HG02970 (cell line): Measurements from ENCODE around the gene SLC16A1.
"Not testable (repeated sequence)": the region's sequence is repeated elsewhere in the genome, so short reads cannot be mapped to it uniquely, and the experiment has no call there.

Experiments
- ATAC-seq: cut with Tn5 transposase; IDR thresholded peaks from one replicate; pipeline ENCODE4 v1.9.1; 2021; ENCODE audit warnings: mild to moderate bottlenecking, moderate library complexity, moderate number of reproducible peaks; ENCODE audit not compliant: unreplicated experiment, low FRiP score

The SLC16A1 gene, protein sequence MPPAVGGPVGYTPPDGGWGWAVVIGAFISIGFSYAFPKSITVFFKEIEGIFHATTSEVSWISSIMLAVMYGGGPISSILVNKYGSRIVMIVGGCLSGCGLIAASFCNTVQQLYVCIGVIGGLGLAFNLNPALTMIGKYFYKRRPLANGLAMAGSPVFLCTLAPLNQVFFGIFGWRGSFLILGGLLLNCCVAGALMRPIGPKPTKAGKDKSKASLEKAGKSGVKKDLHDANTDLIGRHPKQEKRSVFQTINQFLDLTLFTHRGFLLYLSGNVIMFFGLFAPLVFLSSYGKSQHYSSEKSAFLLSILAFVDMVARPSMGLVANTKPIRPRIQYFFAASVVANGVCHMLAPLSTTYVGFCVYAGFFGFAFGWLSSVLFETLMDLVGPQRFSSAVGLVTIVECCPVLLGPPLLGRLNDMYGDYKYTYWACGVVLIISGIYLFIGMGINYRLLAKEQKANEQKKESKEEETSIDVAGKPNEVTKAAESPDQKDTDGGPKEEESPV

DNA sequence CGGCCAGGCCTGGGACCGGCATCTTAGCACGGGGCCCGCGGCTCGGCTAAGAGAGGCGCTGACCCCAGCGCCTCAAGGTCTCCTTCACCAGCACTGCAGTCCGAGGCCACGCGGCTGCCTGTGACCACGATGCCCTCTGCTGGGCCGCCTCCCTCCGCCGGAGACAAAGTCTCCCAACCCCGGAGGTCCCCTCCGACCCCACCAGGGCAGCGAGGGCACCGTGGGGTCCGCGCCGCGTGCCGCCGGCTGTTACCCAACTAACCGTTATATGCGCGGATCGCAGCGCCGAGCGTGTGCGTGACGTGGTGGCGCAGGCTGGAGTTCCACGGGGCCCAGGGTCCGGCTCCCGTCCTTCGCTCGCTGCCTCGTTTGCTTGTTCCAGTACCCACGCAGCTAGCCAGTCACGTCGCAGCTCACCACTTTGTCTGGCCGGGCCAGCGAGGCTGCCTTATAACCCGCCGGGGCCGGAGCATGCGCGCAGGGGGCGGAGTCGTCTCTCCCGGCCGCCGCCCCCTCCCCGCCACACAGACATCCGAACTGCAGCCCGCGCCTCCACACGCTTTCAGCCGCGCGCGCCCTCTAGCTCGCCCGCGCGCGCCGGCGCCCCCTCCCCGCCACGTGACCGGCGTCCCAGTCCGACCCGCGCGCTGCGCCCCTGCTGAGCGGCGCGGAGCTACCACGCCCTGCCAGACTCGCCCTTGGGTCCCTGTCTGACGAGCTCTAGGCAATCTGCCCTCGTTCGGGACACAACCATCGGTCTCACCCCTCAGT is at the start of gene SLC16A1:
SLC16A1 (minus strand) TSS at position 424 of the 771 bp plus-strand sequence. CDS start 26,888 bp downstream, outside the sequence.
- ATAC-seq = peak; percentile 66

DNA sequence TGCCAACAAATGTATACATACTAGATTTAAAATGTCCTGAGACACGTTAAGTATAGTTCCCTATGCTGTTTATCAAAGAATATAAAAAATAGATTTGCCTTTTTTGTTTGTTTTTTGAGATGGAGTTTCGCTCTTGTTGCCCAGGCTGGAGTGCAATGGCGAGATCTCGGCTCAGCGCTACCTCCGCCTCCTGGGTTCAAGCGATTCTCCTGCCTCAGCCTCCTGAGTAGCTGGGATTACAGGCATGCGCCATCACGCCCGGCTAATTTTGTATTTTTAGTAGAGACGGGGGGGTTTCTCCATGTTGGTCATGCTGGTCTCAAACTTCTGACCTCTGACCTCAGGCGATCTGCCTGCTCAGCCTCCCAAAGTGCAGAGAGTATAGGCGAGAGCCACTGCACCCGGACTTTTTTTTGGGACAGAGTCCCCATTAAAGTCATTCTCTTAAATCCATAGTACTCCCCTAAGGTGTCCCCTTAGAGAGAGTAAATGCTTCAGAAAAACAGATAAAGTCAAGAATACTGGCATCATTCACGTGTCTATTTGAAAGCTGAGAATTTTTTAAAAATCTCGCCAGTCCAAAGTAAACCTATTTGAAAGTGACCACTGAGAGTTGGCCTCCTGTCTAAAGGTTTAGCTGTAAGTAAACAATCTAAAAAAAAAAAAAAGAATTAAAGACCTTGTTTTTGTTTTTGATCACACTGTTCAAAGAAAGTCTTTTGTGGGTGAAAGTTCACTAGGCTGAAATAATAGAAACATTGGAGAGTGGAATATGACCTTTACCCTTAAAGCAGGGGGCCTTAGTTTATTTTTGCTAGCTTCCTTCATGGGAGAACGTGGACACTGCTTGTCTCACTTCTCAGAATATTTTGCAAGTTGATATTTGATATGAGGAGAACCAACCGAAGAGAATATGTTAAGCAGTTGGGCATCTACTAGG is 48.0 kb upstream of the SLC16A1 start:
- no peak for ATAC-seq

DNA sequence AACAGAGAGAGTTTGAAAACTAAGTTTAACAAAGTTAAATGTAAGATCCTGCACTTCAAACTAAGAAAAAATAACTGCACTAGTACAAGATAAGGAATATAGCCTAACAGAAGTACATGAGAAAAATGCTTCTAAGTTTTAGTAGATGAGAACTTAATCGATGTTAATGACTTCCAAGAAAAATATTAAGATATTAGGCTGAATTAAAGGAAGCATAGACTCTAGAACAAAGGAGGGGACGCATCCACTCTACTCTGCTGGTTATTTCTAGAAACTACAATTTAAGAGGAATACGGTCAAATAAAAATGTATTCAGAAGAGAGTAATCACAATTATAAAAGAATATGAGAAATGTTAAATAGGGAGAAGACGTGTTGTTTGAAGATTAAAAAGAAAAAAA is 46.3 kb upstream of the SLC16A1 start:
- ATAC-seq = no peak

DNA sequence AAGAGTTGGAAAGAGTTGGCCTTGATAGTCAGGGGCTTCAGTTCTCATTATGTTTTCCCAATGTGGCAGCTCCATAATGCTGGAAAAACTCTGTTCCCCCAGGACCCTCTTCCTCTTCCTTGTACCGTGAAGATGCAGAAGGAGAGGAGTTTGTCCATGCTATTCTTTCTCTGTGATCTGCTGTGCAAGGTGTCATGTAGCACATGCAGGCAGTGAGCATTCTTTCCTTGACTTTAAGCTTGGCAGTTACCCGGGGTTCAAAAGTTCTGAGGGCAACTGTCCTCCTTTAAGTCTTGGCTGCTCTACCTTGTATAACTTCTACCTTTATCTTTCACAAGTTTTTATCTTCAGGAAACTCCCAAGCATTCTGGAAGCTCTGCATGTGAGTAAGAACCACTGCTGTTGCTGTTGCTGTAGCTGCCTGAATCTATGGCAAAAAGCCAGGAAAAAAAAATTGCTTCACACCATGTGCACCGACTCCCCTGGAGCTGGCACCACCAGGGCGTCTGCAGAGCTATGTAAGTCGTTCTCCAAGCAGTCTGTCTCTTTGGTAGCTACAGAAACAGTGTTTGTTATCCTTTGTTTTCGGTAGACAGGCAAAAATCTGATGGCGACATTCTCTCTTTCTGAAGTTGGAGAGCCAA is 42.7 kb upstream of the SLC16A1 start:
- no peak for ATAC-seq

DNA sequence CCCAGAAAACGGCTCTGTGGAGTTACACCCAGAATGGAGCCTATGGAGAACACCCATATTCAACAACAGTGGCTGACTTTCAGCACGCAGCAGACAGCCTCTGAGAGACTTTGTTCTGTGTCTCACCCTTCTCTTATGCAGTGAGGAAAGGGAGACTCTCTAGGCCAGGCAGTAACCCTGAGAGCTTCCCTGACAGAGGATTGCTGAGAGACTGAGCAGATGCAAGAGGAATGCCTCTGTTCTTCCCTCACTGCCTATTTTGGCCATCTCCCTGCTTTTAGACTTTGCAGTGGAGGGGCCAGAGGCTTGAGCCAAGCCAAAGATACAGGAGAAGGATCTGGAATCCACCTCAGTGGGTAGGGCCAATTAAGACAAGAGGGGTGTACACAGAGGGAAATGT is 41.8 kb upstream of the SLC16A1 start:
- ATAC-seq = no peak

- no peak for ATAC-seq
Observed at GRCh38 chr1:112995890-112996289, 39.9 kb upstream of the SLC16A1 start.

DNA sequence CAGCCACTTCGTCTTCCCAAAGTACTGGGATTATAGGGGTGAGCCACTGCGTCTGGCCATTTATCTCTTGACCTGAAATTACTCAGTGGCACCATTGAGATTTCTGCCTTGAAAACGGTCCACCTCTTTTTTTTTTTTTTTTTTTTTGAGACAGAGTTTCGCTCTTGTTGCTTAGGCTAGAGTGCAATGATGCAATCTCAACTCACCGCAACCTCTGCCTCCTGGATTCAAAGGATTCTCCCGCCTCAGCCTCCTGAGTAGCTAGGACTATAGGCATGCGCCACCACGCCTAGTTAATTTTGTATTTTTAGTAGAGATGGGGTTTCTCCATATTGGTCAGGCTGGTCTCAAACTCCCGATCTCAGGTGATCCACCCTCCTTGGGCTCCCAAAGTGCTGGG is 39.0 kb upstream of the SLC16A1 start:
- not testable (repeated sequence) for ATAC-seq

GRCh38 chr1:112992780-112993179 is 36.8 kb upstream of the SLC16A1 start:
- ATAC-seq = no peak

DNA sequence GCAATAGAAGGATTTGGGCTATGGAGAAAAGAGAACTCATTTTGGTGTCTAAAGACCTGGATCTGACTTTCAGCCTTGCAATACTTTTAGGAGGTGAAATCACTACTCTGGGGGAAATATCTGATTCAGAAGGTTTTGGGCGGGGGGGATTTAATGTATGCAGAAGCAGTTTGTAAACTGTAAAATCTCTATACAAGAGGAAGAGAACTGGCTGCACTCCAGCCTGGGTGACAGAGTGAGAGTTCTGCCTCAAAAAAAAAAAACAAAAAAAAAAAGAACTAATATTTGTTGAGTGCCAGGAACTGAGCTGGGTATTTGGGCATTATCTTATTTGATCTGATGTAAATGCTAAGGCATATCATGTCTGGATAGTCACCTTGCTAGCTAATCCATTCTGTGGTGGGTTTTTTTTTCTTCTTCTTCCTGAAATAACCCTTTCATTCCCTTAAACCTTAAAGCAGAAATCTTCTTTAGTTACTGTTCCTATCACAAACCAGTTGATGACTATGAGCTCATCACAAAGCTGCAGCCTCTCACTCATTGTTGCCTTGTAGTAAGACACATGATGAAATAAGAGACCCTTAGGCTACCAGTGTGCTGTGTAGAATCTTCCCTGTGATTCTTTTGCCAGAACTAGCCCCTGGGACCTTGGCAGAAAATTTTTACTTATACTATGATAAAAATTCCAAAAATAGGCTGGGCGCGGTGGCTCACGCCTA is 35.6 kb upstream of the SLC16A1 start:
- no peak for ATAC-seq

GRCh38 chr1:112990271-112990670 is 34.3 kb upstream of the SLC16A1 start:
- no peak for ATAC-seq

GRCh38 chr1:112988367-112988766 is 32.4 kb upstream of the SLC16A1 start:
- no peak for ATAC-seq

DNA sequence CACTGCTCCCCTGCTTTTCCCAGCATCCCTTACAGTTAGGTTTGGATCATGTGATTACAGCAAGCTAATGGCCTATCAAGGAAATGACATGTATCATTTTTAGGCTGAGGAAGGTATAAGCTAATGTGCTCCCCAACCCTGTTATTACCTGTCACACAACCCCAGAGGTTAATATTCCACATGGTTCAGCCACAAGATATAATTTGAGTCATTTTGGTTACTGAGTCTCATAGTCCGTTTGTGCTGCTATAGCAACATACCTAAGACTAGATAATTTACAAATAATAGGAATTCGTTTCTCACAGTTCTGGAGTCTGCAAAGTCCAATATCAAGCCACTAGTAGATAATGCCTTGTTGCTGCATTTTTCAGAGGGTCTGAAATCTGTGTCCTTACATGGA is 29.1 kb upstream of the SLC16A1 start:
- no peak for ATAC-seq

GRCh38 chr1:112983537-112984131 is 27.6 kb upstream of the SLC16A1 start:
- ATAC-seq = no peak

DNA sequence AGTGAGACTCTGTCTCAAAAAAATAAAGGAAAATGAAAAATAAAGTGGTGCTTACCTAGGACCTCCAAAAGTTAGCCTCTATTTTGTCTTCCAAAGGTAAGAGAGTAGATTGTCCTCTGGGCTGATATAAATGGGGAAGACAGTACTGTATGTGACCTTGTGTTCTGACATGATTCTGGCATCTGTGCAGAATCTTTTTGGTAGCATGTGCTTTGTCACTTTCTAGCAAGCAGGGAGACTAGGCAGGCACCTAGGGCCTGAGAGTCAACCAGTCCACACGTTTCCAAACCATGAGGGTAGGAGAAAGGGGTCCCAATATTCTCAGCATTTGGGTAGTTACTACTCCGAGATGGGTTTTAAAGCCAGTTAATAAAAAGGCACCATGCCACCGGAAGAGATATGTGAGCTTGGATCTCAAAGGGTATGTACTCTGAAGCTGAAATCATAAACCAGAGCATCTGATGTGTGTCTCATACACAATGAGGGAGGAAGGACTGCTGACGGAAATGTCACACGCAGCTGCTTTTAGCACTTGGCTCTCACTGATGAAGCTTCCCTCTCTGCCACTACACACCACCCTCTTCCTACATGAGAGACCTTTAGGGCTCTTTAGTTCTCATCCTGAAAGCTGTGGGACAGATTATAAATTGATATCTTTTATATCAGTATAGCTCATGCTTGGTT is 27.0 kb upstream of the SLC16A1 start:
- no peak for ATAC-seq

GRCh38 chr1:112982328-112982727 is 26.3 kb upstream of the SLC16A1 start:
- ATAC-seq = no peak

DNA sequence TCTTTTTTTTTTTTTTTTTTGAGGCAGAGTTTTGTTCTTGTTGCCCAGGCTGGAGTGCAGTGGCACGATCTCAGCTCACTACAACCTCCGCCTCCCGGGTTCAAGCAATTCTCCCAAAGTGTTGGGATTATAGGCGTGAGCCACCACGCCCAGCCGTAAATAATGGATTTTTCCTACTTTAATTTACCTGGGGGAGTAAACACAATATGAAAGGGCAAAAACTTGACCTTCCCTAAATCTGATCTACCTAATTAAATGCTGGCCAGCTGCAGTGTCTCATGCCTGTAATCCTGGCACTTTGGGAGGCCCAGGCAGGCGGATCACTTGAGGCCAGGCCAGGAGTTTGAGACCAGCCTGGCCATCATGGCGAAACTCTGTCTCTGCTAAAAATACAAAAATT is 25.8 kb upstream of the SLC16A1 start:
- not testable (repeated sequence) for ATAC-seq

DNA sequence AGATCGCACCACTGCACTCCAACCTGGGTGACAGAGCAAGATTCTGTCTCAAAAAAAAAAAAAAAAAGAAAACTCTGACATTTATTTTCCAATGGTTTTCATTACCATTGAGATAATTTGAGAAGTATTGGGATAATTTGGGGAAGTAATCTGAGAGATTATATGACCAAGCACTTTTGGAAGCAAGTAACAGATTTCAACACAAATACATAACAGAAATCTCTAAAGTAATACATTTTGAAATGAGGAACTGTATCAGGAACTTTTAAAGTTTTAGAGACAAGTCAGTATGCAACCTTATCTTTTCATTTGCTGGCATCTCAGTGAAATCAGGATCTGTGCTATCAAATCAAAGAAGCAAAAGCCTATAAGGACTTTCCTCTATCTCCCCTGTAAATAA is 25.4 kb upstream of the SLC16A1 start:
- ATAC-seq = no peak

GRCh38 chr1:112975336-112975735 is 19.3 kb upstream of the SLC16A1 start:
- no peak for ATAC-seq
